DOHH2 (cell line): ENCODE results near the gene SNX22.
"Not testable (repeated sequence)": the region's sequence is repeated elsewhere in the genome, so short reads cannot be mapped to it uniquely, and the experiment has no call there.

Experiments
- EZH2phosphoT487 ChIP-seq: fragments of 200-600 bp; sonication (generic); IDR thresholded peaks from 2 replicates; pipeline ENCODE4 v1.6.1; 2017; ENCODE audit warnings: borderline replicate concordance, mild to moderate bottlenecking, antibody characterized with exemption, low read length, moderate library complexity, mixed read lengths
- TF ChIP-seq, protein P1 (sequence below): fragments of 200-600 bp; sonication (generic); IDR thresholded peaks from one replicate; pipeline ENCODE4 v1.5.1; 2014; ENCODE audit warnings: antibody characterized with exemption, mild to moderate bottlenecking, low read depth, low read length; ENCODE audit not compliant: poor library complexity, severe bottlenecking

GRCh38 chr15:64110108-64110701 lies 41.3 kb upstream of the SNX22 start:
- TF ChIP-seq, protein P1, sequence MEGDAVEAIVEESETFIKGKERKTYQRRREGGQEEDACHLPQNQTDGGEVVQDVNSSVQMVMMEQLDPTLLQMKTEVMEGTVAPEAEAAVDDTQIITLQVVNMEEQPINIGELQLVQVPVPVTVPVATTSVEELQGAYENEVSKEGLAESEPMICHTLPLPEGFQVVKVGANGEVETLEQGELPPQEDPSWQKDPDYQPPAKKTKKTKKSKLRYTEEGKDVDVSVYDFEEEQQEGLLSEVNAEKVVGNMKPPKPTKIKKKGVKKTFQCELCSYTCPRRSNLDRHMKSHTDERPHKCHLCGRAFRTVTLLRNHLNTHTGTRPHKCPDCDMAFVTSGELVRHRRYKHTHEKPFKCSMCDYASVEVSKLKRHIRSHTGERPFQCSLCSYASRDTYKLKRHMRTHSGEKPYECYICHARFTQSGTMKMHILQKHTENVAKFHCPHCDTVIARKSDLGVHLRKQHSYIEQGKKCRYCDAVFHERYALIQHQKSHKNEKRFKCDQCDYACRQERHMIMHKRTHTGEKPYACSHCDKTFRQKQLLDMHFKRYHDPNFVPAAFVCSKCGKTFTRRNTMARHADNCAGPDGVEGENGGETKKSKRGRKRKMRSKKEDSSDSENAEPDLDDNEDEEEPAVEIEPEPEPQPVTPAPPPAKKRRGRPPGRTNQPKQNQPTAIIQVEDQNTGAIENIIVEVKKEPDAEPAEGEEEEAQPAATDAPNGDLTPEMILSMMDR = not testable (repeated sequence)
- TF ChIP-seq EZH2phosphoT487 = not testable (repeated sequence)
